D721Med (cell line): Measurements from ENCODE around the gene OR2T8.
A peak's percentile ranks its signal among the peaks of the same experiment; 100 is the strongest.

Experiments used
- DNase-seq: peaks from one replicate; pipeline ENCODE4 v3.0.0; 2011; ENCODE audit warnings: low spot score; ENCODE audit not compliant: insufficient read length
- FAIRE-seq: peaks from 2 replicates; lab custom pipeline; 2011; peaks lifted over from hg19 to GRCh38; lab: Jason Lieb, UNC
- CTCF ChIP-seq: IDR thresholded peaks from 2 replicates; pipeline ENCODE4 v1.5.1; 2012; ENCODE audit warnings: mild to moderate bottlenecking, control low read depth; ENCODE audit not compliant: insufficient read depth; ENCODE audit errors: missing control alignments

The OR2T8 gene

GRCh38 chr1:247905910-247906503, 14.0 kb upstream of the OR2T8 start:
- no peak for FAIRE-seq
- no peak for DNase-seq
- TF ChIP-seq CTCF: no peak

GRCh38 chr1:247906504-247907047, 13.5 kb upstream of the OR2T8 start:
- no peak for TF ChIP-seq CTCF
- no peak for FAIRE-seq
- DNase-seq: no peak

GRCh38 chr1:247908766-247909165, 11.3 kb upstream of the OR2T8 start:
- TF ChIP-seq CTCF: no peak
- FAIRE-seq (no peak), DNase-seq (no peak)

GRCh38 chr1:247913786-247914185, 6.3 kb upstream of the OR2T8 start:
- FAIRE-seq: no peak

GRCh38 chr1:247914941-247915662, 5.0 kb upstream of the OR2T8 start:
- DNase-seq: no peak
- TF ChIP-seq CTCF: no peak
- FAIRE-seq: no peak

More at GRCh38 chr1:247913786-247914185, 6.3 kb upstream of the OR2T8 start:
- DNase-seq: no peak
- TF ChIP-seq CTCF: no peak

- TF ChIP-seq CTCF: no peak
- no peak for FAIRE-seq
- no peak for DNase-seq
Observed at GRCh38 chr1:247923941-247924340, 3.9 kb downstream of the OR2T8 start.

GRCh38 chr1:247924868-247925267, 4.8 kb downstream of the OR2T8 start, which contains the start of gene OR2AJ1:
Gene OR2AJ1 (plus strand): TSS chr1:247924889. CDS start chr1:247933769, 8,880 bp downstream.
- no peak for TF ChIP-seq CTCF
- DNase-seq (no peak), FAIRE-seq (peak; percentile 48)
